Ishikawa (cell line): ENCODE measurements around the gene ATP2A2.

Experiments used
- CEBPB ChIP-seq: IDR thresholded peaks from 2 replicates; pipeline ENCODE4 v1.6.1; 2012
- CREB1 ChIP-seq: IDR thresholded peaks from 2 replicates; pipeline ENCODE4 v1.6.1; 2012; ENCODE audit warnings: low read depth
- EGR1 ChIP-seq: IDR thresholded peaks from 2 replicates; pipeline ENCODE4 v1.6.1; 2012
- EP300 ChIP-seq: IDR thresholded peaks from 2 replicates; pipeline ENCODE4 v1.6.1; 2012; ENCODE audit warnings: borderline replicate concordance
- FOXM1 ChIP-seq: IDR thresholded peaks from 2 replicates; pipeline ENCODE4 v1.6.1; 2012; ENCODE audit warnings: low read depth, borderline replicate concordance
- NFIC ChIP-seq: IDR thresholded peaks from 2 replicates; pipeline ENCODE4 v1.6.1; 2012
- RAD21 ChIP-seq: IDR thresholded peaks from 2 replicates; pipeline ENCODE4 v1.6.1; 2012; ENCODE audit warnings: low read depth
- TAF1 ChIP-seq: IDR thresholded peaks from 2 replicates; pipeline ENCODE4 v1.6.1; 2012; ENCODE audit warnings: low read depth, mild to moderate bottlenecking
- TCF12 ChIP-seq: IDR thresholded peaks from 2 replicates; pipeline ENCODE4 v1.6.1; 2012; ENCODE audit warnings: low read depth
- TEAD4 ChIP-seq: IDR thresholded peaks from 2 replicates; pipeline ENCODE4 v1.6.1; 2012
- YY1 ChIP-seq: IDR thresholded peaks from 2 replicates; pipeline ENCODE4 v1.6.1; 2012; ENCODE audit warnings: low read depth
- ZBTB7A ChIP-seq: IDR thresholded peaks from 2 replicates; pipeline ENCODE4 v1.6.1; 2012; ENCODE audit warnings: low read depth
- TF ChIP-seq, protein P1 (sequence below): IDR thresholded peaks from 2 replicates; pipeline ENCODE4 v1.6.1; 2012; ENCODE audit warnings: low read depth, mild to moderate bottlenecking
- TF ChIP-seq, protein P2 (sequence below): IDR thresholded peaks from 2 replicates; pipeline ENCODE4 v1.6.1; 2012
- TF ChIP-seq, protein P3 (sequence below): IDR thresholded peaks from 2 replicates; pipeline ENCODE4 v1.6.1; 2012

ATP2A2 gene

DNA sequence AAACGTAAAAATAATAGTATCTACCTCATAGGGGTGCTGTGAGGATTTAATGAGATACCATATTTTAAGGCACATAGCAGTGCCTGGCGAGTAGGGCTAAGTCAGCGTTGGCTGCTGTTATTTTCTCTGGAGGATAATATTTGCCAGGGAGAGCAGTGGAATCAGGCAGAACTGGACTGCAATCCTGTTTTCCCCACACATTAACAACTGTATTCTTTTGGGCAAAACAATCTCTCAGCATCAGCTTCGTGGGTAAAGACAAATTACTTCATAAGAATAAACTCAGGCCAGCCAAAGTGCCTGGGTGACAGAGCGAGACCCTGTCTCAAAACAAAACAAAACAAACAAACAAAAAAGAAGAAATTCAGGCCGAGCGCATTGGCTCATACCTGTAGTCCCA is 29.7 kb upstream of the ATP2A2 start:
- no peak for TF ChIP-seq TAF1
- TF ChIP-seq ZBTB7A, result no peak
- TF ChIP-seq FOXM1, result no peak
- no peak for TF ChIP-seq TCF12
- no peak for TF ChIP-seq RAD21
- TF ChIP-seq CEBPB, result no peak
- TF ChIP-seq, protein P1, sequence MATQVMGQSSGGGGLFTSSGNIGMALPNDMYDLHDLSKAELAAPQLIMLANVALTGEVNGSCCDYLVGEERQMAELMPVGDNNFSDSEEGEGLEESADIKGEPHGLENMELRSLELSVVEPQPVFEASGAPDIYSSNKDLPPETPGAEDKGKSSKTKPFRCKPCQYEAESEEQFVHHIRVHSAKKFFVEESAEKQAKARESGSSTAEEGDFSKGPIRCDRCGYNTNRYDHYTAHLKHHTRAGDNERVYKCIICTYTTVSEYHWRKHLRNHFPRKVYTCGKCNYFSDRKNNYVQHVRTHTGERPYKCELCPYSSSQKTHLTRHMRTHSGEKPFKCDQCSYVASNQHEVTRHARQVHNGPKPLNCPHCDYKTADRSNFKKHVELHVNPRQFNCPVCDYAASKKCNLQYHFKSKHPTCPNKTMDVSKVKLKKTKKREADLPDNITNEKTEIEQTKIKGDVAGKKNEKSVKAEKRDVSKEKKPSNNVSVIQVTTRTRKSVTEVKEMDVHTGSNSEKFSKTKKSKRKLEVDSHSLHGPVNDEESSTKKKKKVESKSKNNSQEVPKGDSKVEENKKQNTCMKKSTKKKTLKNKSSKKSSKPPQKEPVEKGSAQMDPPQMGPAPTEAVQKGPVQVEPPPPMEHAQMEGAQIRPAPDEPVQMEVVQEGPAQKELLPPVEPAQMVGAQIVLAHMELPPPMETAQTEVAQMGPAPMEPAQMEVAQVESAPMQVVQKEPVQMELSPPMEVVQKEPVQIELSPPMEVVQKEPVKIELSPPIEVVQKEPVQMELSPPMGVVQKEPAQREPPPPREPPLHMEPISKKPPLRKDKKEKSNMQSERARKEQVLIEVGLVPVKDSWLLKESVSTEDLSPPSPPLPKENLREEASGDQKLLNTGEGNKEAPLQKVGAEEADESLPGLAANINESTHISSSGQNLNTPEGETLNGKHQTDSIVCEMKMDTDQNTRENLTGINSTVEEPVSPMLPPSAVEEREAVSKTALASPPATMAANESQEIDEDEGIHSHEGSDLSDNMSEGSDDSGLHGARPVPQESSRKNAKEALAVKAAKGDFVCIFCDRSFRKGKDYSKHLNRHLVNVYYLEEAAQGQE, result no peak
- no peak for TF ChIP-seq CREB1
- TF ChIP-seq, protein P2, sequence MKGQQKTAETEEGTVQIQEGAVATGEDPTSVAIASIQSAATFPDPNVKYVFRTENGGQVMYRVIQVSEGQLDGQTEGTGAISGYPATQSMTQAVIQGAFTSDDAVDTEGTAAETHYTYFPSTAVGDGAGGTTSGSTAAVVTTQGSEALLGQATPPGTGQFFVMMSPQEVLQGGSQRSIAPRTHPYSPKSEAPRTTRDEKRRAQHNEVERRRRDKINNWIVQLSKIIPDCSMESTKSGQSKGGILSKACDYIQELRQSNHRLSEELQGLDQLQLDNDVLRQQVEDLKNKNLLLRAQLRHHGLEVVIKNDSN, result no peak
- TF ChIP-seq, protein P3, sequence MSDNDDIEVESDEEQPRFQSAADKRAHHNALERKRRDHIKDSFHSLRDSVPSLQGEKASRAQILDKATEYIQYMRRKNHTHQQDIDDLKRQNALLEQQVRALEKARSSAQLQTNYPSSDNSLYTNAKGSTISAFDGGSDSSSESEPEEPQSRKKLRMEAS, result no peak
- no peak for TF ChIP-seq TEAD4
- no peak for TF ChIP-seq NFIC
- no peak for TF ChIP-seq EGR1
- no peak for TF ChIP-seq EP300
- no peak for TF ChIP-seq YY1

DNA sequence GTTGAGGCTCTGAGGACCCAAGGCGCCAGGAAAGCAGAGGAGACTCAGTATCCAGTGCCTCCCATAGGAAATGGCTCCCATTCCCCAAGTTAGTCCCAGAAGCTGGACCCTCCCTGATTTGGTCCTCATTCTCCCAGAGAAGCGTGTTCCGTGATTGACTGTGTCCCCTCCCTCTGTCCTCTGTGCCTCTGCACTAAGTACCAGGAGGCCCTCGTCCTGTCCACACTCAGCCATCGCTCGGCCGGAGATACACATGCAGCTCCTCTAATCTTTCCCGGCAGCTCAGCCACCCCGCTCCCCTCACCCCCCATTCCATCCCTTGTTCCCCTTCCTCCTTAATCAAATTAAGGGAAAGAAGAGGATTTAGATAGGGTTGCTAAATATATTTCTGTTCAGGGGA is 28.3 kb upstream of the ATP2A2 start:
- TF ChIP-seq TEAD4 (no peak), EP300 (no peak), RAD21 (no peak), ZBTB7A (no peak), TCF12 (no peak), TAF1 (no peak), EGR1 (no peak), CREB1 (no peak)
- TF ChIP-seq, protein P3, result no peak
- TF ChIP-seq, protein P1, result no peak
- TF ChIP-seq, protein P2, result no peak

DNA sequence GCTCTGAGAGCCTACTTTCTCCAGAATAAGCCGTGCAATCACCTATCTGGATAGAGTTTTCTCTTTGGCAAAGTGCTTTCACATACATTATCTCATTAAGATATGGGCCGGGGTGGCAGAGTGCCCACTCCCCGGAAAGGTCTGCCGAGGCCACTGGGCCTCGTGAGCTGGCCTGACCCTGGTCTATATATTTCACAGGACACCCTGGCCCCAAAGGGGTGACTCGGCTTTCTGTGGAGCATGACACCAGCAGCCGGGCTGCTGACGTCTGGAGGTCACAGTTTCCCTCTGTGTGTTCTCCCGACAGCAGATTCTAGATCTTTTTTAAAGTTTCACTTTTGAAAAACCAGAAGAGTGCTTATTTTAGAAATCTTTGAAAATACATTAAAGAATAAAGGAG is 27.9 kb upstream of the ATP2A2 start:
- TF ChIP-seq RAD21 (no peak), EP300 (no peak), TCF12 (no peak), TEAD4 (no peak), ZBTB7A (no peak), EGR1 (no peak), CREB1 (no peak), NFIC (no peak), TAF1 (no peak), FOXM1 (no peak), CEBPB (no peak), YY1 (no peak)
- TF ChIP-seq, protein P2, result no peak
- TF ChIP-seq, protein P1, result no peak
- TF ChIP-seq, protein P3, result no peak

DNA sequence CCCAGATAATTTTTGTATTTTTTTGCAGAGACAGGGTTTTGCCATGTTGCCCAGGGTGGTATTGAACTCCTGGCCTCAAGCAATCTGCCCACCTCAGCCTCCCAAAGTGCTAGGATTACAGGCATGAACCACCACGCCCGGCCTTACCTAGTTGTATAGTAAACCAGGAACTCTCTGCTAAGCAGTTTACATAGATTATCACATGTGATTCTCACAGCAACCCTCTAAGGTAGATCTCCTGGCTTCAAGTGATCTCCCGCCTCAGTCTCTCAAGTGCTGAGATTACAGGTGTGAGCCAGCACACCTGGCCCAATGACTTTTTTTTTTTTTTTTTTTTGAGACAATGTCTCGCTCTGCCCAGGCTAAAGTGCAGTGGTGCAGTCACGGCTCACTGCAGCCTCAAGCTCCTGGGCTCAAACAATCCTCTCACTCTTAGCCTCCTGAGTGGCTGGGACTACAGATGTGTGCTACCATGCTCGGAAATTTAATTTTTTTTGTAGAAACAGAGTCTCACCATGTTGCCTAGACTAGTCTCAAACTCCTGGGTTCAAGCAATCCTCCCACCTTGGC is 26.0 kb upstream of the ATP2A2 start:
- TF ChIP-seq NFIC, result no peak
- TF ChIP-seq, protein P3, result 0 out of 2 replicates have a peak, but pooled peaks have one; percentile 22
